Upper lobe of left lung (tissue), 4 donors: Measurements from ENCODE around the gene ACTR3.

ENCODE experiments used
- EP300 ChIP-seq, 4 donors: sonication (generic); formaldehyde crosslinking; IDR thresholded peaks; one replicate each; pipeline ENCODE4 v1.5.1; 2017; ENCODE audit warnings: antibody characterized with exemption in 4 of 4, control low read depth in 2 of 4
- POLR2A ChIP-seq, 4 donors: fragments of 450-650 bp; IDR thresholded peaks; one replicate each; pipeline ENCODE4 v1.5.1; 2016 to 2017; ENCODE audit warnings: antibody characterized with exemption in 4 of 4, mild to moderate bottlenecking in 2 of 4
- TF ChIP-seq, protein P1 (sequence below), 6 experiments: fragments of 450-650 bp in 4 of 6; fragments of 200-600 bp in 2 of 6; sonication (generic) in 2 of 6; IDR thresholded peaks; one replicate each; pipeline ENCODE4 v1.5.1; 2016 to 2019; ENCODE audit warnings: antibody characterized with exemption in 6 of 6

DNA sequence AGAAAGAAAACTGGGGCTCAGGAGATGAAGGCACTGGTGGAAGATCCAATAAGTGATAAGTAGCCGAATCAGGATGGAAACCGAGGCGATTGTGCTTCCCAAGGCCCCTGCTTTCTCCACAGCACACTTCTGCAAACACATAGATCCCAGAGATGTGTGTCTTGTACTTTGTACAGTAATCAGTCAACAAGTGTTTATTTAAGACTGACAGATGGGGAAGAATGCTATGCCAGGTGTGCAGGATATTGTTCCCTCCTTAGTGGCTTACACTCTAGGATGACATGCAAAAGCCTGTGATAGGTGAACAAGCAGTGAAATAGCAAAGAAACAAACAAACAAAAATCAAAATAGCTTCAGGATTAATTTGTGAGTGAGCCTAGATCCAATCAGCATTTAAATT lies 116.6 kb downstream of the ACTR3 start:
- TF ChIP-seq, protein P1, sequence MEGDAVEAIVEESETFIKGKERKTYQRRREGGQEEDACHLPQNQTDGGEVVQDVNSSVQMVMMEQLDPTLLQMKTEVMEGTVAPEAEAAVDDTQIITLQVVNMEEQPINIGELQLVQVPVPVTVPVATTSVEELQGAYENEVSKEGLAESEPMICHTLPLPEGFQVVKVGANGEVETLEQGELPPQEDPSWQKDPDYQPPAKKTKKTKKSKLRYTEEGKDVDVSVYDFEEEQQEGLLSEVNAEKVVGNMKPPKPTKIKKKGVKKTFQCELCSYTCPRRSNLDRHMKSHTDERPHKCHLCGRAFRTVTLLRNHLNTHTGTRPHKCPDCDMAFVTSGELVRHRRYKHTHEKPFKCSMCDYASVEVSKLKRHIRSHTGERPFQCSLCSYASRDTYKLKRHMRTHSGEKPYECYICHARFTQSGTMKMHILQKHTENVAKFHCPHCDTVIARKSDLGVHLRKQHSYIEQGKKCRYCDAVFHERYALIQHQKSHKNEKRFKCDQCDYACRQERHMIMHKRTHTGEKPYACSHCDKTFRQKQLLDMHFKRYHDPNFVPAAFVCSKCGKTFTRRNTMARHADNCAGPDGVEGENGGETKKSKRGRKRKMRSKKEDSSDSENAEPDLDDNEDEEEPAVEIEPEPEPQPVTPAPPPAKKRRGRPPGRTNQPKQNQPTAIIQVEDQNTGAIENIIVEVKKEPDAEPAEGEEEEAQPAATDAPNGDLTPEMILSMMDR (IDR thresholded peaks at IDR 0.05) = no peak
- TF ChIP-seq EP300 (IDR thresholded peaks at IDR 0.05) = no peak
- TF ChIP-seq POLR2A (IDR thresholded peaks at IDR 0.05) = no peak
